ENCODE data around the gene NHLRC4.

DNA sequence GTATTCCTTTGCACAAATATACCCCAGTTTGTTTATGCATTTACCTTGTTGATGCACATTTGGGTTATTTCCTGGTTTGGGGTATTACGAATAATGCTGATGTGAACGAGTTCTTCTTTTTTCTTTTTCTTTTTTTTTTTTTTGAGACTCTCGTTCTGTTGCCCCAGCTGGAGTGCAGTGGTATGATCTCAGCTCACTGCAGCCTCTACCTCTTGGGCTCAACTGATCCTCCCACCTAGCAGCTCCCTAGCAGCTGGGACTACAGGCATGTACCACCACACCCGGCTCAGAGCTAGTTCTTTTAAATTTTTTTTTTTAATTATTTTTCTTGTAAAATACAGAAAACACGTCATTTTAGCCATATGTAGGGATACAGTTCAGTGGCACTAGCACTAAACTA lies 37.1 kb downstream of the NHLRC4 start:
- TF ChIP-seq, protein P1, sequence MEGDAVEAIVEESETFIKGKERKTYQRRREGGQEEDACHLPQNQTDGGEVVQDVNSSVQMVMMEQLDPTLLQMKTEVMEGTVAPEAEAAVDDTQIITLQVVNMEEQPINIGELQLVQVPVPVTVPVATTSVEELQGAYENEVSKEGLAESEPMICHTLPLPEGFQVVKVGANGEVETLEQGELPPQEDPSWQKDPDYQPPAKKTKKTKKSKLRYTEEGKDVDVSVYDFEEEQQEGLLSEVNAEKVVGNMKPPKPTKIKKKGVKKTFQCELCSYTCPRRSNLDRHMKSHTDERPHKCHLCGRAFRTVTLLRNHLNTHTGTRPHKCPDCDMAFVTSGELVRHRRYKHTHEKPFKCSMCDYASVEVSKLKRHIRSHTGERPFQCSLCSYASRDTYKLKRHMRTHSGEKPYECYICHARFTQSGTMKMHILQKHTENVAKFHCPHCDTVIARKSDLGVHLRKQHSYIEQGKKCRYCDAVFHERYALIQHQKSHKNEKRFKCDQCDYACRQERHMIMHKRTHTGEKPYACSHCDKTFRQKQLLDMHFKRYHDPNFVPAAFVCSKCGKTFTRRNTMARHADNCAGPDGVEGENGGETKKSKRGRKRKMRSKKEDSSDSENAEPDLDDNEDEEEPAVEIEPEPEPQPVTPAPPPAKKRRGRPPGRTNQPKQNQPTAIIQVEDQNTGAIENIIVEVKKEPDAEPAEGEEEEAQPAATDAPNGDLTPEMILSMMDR (IDR thresholded peaks at IDR 0.05): no peak
- no peak for TF ChIP-seq POLR2A (IDR thresholded peaks at IDR 0.05)
